Brain pericyte (primary cell): ENCODE measurements around the gene ADAP1.
"Not testable (repeated sequence)": the region's sequence is repeated elsewhere in the genome, so short reads cannot be mapped to it uniquely, and the experiment has no call there.

Source experiments
- DNase-seq: peaks from one replicate; pipeline ENCODE4 v3.0.0-alpha.2; 2012; ENCODE audit warnings: low read depth, low spot score

ADAP1 gene

DNA sequence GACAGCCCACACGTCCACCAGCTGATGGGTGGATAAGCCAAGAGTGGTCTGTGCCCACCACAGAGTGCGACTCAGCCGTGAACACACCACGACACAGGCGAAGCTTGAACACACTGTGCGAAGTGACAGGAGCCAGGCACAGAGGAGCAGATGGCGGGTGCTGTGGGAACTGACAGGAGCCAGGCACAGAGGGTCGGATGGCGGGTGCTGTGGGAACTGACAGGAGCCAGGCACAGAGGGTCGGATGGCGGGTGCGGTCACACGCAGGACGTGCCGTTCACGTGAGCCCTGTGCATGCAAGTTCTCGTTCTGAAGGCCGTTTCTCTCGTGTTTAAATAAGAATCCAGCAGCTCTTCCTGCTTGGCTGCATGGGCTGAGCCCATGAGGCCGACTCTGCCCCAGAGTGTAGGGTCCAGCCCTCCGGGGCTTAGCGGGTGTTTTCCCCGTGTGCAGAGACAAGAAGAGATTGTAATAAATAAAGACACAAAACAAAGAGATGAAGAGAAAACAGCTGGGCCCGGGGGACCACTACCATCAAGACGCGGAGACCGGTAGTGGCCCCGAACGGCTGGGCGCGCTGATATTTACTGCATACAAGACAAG lies 5.9 kb upstream of the ADAP1 start:
- DNase-seq: no peak

DNA sequence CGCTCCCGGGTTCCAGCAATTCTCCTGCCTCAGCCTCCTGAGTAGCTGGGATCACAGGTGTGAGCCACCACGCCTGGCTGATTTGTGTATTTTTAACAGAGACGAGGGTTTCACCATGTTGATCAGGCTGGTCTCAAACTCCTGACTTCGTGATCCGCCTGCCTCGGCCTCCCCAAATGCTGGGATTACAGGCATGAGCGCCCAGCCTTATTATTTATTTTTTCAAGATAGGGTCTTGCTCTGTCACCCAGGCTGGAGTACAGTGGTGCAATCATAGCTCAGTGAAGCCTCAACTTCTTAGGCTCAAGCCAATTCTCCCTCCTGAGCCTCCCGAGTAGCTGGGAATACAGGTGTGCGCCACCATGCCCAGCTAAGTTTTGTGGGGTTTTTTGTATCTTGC lies 5.3 kb upstream of the ADAP1 start:
- not testable (repeated sequence) for DNase-seq

DNA sequence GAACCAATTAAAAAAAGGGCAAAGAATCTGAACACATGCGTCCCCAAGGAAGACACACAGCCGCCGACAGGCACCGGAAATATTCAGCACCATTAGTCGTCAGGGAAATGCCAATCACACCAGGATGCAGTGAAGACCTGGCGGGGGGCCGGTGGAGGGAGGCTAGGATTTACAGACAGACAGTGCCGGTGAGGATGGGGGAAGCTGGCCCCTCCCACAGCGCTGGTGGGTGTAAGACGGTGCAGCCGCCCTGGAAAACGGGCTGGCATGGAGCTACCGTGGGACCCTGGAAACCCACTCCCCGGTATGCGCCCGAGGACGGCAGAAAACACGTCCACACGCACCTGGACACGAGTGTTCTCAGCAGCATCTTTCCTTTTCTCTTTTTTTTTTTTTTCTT lies 4.8 kb upstream of the ADAP1 start:
- DNase-seq: no peak

DNA sequence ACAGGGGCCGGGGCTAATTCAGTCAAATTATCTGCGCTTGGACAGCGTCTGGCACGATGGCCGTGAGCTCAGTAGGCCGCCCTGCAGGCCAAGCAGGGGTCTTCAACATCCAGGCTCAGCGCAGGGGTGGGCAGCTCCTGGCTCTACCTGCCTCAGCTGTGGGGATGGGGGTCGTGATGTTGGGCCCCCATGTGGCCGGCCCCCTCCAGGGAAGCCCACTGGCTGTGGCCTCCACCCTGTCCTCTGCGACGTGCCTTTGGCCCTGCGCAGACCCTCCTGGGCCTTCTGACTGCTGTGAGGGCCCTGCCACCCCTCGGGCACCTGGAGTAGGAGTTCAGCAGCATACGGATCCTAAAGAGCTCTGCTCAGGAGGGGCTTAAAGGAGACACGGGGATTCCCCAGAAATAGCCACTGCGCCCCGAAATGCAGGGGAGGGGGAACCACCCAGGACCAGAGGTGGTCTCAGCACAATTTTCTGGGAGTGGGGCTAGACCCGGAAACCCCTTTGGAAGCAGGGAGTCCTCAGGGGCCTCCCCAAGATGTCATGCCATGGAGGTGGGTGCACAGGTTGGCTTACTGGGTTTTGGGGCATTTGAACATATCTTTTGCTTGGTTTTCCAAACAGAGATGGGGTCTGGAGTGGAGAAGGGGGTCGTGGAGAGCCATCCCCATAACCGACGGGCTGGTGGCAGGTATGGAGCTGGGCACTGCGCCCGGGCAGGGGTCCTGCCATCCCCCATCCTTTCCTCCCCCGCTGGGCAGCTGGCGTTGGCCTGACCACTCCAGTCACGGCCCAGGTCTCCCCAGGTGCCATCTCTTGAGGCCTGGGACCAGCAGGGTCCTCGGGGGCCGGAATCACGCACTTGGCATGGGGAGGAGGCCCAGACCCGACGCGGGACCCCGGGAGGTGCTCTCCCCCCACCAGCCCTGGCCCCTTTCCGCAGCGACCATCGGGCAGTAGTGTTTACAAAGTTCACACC lies 4.0 kb upstream of the ADAP1 start:
- DNase-seq: no peak

DNA sequence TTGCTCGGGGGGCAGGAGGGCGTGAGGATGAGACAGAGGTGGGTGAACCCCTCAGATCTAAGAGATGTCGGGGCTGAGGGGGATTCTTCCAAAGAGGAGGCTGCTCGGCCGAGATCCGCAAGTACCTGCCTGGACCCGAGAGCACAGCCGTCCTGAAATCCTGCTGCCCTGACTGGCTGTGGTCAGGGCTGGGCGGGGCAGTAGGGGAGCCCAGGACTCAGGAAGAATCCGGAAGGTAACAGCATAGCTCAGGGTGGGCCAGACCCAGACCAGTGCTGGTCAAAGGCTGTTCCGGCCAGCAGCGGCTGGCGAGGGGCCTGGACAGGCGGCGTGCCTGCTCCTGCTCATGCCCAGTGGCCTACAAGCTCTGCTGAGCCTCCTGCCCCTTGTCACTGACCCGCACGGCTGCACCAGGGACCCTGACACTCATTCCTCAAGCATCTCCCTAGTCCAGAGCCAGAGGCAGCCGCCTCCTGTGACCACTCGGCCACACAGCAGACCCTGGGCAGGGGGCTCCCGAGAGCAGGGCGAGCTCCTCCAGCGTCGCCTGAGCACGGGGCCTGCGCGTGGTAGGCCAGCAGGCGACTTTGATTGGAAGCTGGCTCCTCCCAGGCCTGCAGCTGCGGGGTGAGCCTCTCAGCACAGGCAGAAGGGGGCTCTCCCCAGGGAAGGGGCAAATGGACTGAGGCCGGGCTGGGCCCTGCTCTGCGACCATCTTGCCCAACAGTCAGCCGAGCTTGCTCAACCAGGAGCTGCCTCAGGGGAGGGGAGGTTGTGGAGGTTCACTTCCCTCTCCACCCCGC lies 3.1 kb upstream of the ADAP1 start:
- DNase-seq: no peak

DNA sequence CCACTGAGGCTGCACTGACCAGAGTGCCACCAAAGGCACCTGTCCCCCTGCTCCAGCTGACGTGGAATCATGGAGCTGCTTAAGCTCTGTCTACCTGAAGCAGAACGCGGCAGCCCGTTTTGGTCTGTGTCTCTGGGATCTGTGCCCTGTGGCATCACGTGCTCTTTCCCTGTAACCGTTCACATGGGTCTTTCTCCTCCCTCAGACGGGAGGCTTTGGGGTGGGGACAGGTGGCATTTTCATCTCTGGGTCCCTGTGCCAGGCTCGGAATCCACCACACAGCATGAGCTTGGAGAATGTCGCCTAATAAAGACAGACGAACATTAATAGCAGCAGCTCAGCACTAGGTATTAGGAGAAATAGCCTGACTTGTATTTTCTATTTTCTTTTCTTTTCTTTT lies 1.6 kb upstream of the ADAP1 start:
- no peak for DNase-seq

DNA sequence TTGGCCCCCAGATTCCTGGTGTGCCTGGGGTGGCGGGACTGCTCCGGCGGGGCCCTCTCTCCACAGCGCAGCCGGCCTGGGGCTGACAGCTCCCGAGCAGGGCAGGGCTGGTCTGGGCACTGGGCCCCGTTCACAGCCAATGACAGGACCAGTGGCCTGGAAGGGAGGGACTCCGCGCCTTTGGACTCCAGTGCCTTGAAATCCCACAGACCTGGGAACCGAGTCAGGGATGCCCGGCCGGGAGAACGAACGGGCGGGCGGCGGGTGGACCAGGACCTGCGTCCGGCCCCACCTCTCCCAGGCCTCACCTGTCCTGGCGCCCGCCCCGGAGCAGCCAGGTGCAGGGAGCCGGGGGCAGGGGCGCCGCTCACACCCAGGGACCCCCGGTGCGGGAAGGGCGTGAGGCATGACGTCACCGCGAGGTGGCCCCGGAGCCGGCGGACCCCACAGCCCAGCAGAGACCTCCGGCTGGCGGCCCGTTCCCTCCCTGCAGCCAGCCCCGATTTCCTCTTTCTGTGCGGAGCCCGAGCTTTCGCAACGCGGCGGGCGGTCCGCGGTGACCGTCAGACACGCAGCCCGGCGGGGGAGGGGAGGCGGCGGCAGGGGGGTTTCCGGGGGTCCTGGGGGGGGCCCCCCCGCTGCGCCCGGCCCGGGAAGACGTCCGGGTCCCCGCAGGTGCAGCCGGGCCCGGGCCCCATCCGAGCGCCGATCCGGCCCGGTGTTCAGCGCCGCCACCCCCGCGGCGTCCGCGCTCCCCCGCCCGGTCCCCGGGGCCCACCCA lies 743 bp downstream of the ADAP1 start:
- no peak for DNase-seq

DNA sequence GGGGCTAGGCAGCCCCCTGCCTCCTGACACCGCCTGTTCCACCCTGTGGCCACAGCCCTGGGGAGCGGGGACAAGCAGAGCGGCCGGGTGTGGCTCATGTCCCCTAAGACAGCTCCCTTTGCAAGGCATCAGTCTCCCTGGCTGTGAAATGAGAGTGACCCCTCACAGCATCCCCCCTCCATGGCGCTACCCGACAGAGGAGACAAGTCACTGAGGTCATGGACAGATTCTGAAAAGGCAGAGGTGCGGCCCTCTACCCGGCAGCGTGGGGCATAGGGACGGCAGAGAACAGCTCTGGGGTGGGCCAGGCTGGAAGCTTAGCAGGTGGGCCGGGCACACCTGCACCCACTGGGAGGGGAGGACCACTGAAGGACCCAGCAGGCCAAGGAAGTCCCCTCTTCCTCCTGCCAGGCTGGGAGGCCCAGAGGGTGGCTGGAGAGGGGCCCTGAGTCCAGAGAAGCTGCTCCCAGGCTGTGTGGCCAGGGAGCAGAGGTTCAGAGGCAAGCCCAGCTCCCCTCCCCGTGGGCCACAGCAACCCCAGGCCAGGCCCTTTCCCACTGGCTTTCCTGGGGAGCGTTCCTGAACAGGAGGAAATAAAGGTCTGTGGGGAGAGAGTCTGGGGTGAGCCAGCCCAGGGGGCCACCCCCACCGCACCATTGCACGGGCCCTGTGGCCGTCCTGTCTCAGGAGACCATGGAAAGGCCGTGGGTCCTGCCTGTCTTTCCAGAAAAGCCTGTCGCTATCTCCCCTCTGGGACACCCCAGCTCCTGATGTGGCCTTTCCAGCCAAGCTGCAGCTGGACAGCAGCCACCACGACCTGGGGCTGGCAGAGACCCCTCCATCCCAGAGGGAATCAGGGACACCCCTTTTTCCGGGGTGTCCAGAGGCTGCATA lies 1.7 kb downstream of the ADAP1 start:
- DNase-seq: no peak

DNA sequence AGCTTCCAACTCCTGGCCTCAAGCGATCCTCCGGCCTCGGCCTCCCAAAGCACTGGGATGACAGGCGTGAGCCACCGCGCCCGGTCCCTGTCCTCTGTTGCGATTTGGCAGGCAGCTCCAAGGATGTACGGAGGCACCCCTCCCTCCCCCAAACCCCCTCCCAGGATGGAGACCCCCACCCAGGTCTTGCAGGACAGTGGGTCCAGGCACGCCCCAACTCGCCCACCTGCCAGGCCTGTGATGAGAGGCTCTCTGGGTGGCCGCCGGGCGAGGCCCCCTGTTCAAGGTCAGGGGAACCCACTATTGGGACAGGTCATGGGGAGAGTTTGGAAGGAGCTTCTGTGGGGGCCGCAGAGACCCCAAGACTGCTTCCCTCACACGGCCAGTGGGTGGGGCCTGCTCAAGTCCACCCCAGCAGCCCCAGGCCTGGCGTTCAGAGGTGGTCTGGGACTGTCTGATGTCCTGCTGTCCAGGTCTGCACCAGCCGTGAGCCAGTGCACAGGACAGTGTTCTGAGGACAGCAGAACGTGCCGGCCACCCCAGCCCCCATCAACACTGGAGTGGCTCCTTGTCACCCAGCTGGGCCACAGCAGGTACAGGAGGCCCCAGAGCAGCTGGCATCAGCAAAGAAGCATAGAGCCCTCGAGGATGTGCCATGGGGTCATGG lies 2.5 kb downstream of the ADAP1 start:
- no peak for DNase-seq

DNA sequence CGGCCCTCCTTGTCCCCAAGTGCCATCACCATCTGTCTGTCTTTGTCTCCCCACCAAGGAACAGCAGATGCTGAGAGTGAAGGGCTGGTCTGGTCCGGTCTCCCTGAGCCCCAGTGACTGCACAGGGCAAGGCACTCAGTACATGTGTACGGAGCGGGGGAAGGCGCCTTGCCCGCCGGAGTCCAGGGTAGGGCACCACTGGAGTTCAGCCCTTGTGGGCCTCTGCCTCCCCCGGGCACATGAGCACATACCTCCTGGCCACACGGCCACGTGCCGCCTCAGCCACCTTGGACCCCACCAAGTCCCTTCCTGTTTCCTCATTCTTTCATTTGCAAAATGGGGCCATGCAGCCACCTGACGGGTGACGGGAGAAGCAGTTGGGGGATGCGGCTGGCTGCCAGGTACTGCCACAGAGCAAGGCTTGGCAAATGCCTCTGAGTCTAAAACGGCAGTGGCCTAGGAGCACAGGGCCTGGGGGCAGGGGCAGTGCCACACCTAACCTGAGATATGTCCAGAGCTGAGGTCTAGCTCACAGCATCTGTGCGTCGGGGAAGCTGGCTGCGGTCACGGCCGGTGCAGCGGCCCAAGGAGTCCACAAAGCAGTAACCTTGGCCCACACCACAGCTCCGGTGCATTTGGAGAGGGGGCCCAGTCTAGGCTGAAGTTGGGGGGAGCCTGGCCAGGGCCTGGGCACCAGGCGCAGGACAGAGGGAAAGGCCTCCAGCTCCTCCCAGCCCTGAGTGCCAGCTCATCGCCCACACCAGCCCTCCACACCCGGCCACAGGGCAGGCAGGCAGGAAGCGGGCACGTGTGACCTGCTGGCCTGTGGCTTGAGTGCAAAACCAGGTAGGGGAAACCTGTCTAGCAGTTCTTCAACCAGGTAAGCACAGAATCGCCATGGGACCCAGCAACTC lies 5.2 kb downstream of the ADAP1 start:
- DNase-seq: no peak

DNA sequence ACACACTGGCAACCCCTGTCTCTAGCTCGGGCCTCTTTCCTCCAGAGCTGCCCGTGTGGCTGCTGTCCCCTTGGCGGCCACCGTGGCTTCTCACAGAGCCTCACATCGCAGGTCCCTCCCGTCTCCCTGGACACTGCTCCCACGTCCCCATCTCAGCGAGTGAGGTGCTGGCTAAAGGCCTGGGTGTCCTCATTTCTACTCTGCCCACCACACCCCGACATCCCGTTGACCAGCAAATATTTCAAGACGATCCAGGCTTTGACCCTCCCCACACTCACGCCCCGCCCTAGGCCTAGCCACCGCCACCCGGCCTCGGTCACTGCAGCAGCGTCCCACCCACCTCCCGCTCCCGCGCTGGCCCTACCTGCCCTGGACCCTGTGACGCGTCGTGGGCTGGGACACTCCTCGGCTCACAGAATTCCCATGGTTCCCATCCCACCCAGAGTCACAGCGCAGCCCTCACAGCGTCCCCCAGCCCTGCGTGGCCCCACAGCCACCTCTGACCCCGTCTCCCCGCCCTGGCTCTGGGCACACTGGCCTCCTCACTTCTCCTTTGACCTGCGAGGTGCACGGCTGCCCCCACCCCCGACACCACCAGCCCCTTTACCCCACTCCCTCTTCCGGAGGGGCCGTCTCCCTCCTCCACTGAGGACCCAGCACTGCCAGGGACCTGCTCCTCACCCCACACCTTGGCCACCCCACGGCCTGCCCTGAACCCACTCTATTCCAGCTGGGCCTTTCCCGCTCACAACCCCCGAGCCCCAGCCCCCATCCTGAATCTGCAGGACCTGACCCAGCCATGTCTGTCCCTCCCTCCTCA lies 6.9 kb downstream of the ADAP1 start:
- no peak for DNase-seq

DNA sequence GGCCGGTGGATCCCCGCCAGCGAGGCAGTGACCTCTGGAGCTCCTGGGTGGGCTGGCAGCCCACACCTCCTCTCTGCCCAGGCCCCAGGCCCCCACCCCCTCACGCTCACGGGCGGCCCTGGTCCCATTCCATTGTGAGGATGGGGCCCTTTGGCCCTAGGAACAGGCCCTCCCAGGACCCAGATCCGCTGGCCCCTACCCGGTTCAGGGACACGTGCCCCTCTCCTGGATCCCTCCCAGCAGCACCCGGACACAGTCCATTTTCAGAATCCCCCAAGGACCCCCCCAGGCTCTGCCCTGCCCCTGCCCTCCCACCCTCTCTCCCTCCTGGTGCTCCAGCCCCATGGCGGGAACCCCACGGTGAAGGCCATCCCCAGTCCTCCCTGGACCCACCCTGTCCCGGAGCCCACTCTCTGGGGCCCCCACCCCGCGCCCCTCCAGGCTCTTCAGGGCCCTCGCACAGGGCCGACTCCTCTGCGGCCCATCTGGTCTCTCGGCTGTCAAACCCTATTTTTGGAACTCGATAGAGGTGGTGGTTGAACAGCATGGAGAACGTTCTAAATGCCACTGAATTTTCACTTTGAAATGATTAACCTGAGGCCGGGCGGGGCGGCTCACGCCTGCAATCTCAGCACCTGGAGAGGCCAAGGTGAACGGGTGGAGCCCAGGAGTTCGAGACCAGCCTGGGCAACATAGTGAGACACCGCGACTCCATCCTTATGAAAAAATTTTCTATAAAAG lies 8.1 kb downstream of the ADAP1 start:
- DNase-seq: no peak

DNA sequence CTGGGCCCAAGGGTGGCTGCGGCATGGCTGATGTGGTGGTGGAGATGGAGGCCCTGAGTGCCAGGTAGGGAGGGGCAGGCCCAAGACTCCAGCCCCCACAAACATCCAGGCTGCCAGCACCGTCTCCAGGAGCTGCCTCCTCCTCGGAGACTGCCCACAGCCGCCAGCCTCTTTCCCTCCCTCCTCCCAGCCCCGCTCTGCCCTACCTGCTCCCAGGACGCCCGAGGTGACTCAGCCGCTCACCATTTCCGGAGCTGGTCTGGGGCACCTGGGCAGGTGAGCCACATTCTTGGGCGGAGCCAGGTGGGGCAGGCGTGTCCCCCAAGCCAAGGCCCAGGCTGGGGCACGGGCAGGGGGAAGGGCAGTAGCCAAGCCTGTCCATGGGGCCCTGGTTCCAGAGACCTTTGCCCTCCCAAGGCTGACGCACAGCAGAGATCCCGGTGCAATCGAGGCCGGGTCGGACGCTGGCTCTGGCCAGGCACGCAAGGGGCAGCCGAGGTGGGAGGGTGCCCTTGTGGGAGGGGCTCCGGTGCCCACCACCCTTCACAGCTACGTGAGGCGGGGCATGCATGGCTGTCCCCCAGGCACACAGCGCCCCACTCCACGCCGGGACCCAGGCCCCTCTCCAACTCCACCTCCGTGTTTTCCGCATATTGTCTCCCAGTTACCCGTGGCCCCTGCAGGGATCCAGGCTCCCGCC lies 8.8 kb downstream of the ADAP1 start:
- DNase-seq: no peak

DNA sequence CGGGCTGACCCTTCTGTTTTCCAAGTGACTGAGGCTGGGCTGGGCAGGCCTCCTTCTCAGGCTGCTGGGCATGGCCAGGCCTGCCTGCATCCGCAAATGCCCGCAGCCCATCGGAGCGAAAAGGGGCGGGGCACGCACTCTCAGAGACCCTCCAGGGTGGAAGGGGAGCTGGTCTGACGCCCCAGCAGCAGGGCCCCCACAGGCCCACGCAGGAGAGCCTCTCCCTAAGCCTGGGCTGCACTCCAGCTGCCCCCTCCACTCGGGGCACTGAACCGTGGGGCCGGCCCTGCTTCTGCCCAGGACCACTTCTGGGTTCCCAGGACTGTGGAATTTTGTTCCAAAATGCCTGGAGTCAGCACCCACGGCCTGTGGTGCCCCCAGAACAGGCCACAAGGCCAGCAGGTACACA lies 9.3 kb downstream of the ADAP1 start:
- DNase-seq: no peak

DNA sequence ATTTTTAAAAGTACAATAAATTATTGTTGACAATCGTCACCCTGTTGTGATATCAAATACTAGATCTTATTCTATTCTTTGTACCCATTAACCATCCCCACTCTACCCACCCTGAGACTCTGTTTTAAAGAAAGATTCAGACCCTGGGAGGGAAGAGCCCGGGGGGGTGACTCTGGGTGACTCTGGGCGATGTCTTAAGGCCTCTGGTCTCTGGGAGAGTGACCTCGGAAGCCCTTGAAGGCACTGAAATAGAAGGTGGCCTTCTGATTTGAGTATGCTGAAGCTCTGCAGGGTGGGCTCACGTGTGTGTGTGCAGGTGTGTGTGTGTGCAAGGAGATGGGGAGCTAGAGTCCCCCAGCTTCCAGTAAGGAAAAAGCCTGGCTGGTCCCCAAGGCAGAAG lies 9.7 kb downstream of the ADAP1 start:
- no peak for DNase-seq

DNA sequence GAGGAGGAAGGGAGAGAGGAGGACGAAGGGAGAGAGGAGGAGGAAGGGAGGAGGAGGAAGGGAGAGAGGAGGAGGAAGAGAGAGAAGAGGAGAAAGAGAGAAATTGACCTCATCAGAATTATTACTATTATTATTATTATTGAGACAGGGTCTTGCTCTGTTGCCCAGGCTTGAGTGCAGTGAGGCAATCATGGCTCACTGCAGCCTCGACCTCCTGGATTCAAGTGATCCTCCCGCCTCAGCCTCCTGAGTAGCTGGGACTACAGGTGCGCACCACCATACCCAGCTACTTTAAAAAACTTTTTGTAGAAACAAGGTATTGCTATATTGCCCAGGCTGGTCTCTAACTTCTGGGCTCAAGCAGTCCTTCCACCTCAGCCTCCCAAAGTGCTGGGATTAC lies 10.7 kb downstream of the ADAP1 start:
- not testable (repeated sequence) for DNase-seq
